ENCODE measurements around the gene PPM1F.

GRCh38 chr22:21923163-21923561, 29.5 kb downstream of the PPM1F start:
- no peak for TF ChIP-seq CTCF (IDR thresholded peaks at IDR 0.05; ENCODE audit: poor library complexity, severe bottlenecking)
- no peak for TF ChIP-seq EP300 (conservative IDR thresholded peaks at IDR 0.05; ENCODE audit: poor library complexity, severe bottlenecking)
- TF ChIP-seq REST (IDR thresholded peaks at IDR 0.05; ENCODE audit: borderline replicate concordance) = no peak
- TF ChIP-seq EZH2 (IDR thresholded peaks at IDR 0.05; ENCODE audit: borderline replicate concordance, insufficient read depth, low read length, poor library complexity, severe bottlenecking) = no peak
- no peak for TF ChIP-seq SMC3 (conservative IDR thresholded peaks at IDR 0.05; ENCODE audit: poor library complexity)
- no peak for TF ChIP-seq POLR2AphosphoS5 (IDR thresholded peaks at IDR 0.05)
- no peak for TF ChIP-seq RAD21 (conservative IDR thresholded peaks at IDR 0.05)

Measured in neural cell (in vitro differentiated cells).